GM23248 (cell line): ENCODE data around the gene PGRMC2. TPM values are rescaled to one million over a fixed set of nuclear protein-coding genes. Genes with fewer than 3 reads are reported as not detected.
"Not testable (repeated sequence)": the region's sequence is repeated elsewhere in the genome, so short reads cannot be mapped to it uniquely, and the experiment has no call there.

ENCODE experiments used
- DNase-seq: peaks from one replicate; pipeline ENCODE4 v3.0.0-alpha.2; 2015
- H2AFZ ChIP-seq: fragments of 200-600 bp; sonication (generic); 2 replicates; pipeline ENCODE4 v1.6.1; 2016; ENCODE audit warnings: antibody characterized with exemption
- H3F3A ChIP-seq: fragments of 200-600 bp; sonication (generic); 2 replicates; pipeline ENCODE4 v1.6.1; 2016; ENCODE audit warnings: mild to moderate bottlenecking, antibody characterized with exemption, mixed run types; ENCODE audit not compliant: insufficient read depth
- H3K27ac ChIP-seq: fragments of 200-600 bp; sonication (generic); 2 replicates; pipeline ENCODE4 v1.5.1; 2016; ENCODE audit warnings: mild to moderate bottlenecking
- H3K27me3 ChIP-seq: fragments of 200-600 bp; sonication (generic); replicated peaks from 2 replicates; pipeline ENCODE4 v1.6.1; 2016; ENCODE audit warnings: mild to moderate bottlenecking; ENCODE audit not compliant: insufficient read depth
- H3K36me3 ChIP-seq: fragments of 200-600 bp; sonication (generic); 2 replicates; pipeline ENCODE4 v1.6.1; 2016; ENCODE audit warnings: low read depth, mild to moderate bottlenecking
- H3K4me1 ChIP-seq: fragments of 200-600 bp; sonication (generic); 2 replicates; pipeline ENCODE4 v1.6.1; 2016; ENCODE audit warnings: mild to moderate bottlenecking; ENCODE audit not compliant: insufficient read depth
- H3K4me2 ChIP-seq: fragments of 200-600 bp; sonication (generic); one replicate; pipeline ENCODE4 v1.6.1; 2016; ENCODE audit warnings: mild to moderate bottlenecking; ENCODE audit not compliant: unreplicated experiment
- H3K4me3 ChIP-seq: fragments of 200-600 bp; sonication (generic); 2 replicates; pipeline ENCODE4 v1.5.1; 2016; ENCODE audit warnings: mild to moderate bottlenecking
- H3K79me2 ChIP-seq: fragments of 200-600 bp; sonication (generic); 2 replicates; pipeline ENCODE4 v1.6.1; 2016; ENCODE audit warnings: mild to moderate bottlenecking; ENCODE audit not compliant: insufficient read depth
- H3K9ac ChIP-seq: fragments of 200-600 bp; sonication (generic); 2 replicates; pipeline ENCODE4 v1.6.1; 2016; ENCODE audit warnings: mild to moderate bottlenecking
- H3K9me2 ChIP-seq: fragments of 200-600 bp; sonication (generic); 2 replicates; pipeline ENCODE4 v1.6.1; 2016; ENCODE audit warnings: mixed run types, mild to moderate bottlenecking, moderate library complexity; ENCODE audit not compliant: insufficient read depth
- H3K9me3 ChIP-seq: fragments of 200-600 bp; sonication (generic); one replicate; pipeline ENCODE4 v1.6.1; 2017; ENCODE audit warnings: low read depth
- H4K20me1 ChIP-seq: fragments of 200-600 bp; sonication (generic); 2 replicates; pipeline ENCODE4 v1.6.0; 2016; ENCODE audit not compliant: insufficient read depth
- EZH2 ChIP-seq: fragments of 200-600 bp; sonication (generic); IDR thresholded peaks from 2 replicates; pipeline ENCODE4 v1.6.1; 2018; ENCODE audit warnings: antibody characterized with exemption, mild to moderate bottlenecking; ENCODE audit not compliant: insufficient read depth, poor library complexity, severe bottlenecking
- EZH2phosphoT487 ChIP-seq: fragments of 200-600 bp; sonication (generic); IDR thresholded peaks from 2 replicates; pipeline ENCODE4 v1.6.1; 2018; ENCODE audit warnings: antibody characterized with exemption, moderate library complexity, mild to moderate bottlenecking, low read depth; ENCODE audit not compliant: insufficient read depth
- WGBS, 2 experiments: methylation state at CpG; one replicate each; pipeline ENCODE4 v1.1.6; 2015 to 2017; ENCODE audit warnings: low lambda C conversion rate in 2 of 2, low coverage in 1 of 2; ENCODE audit errors: missing lambda C conversion rate in 2 of 2; 5-methylcytosine and 5-hydroxymethylcytosine counted together
- in situ Hi-C: fragments of 300-500 bp; cut with MboI; formaldehyde crosslinking; loops from 2 replicates; pipeline ENCODE4 v1.15.0; 2020
- polyA plus RNA-seq: library from polyadenylated mRNA; unstranded; fragments of >200 nt; fragmentation: Nextera tagmentation; extraction: Ambion mirVana; gene quantifications from 2 replicates; pipeline ENCODE4 v1.2.1, GENCODE V29; 2016
- total RNA-seq: library from RNA; depleted of rRNA; stranded (reverse); fragments of >200 nt; shearing (Covaris generic); gene quantifications from 2 replicates; pipeline ENCODE4 v1.2.3, GENCODE V29; 2014

PGRMC2 gene
- total and polyA plus RNA-seq, 2 experiments from 2014 or later = 117 to 186 TPM

GRCh38 chr4:128247906-128248305, 39.7 kb downstream of the PGRMC2 start:
- H3K4me3 ChIP-seq = no peak overlapping the region
- H3K27ac ChIP-seq = no peak overlapping the region
- WGBS, 2 experiments = 86 to 90% methylated on average over 1 of the region's 1 CpG
- H3K9ac ChIP-seq = no peak overlapping the region
- H3K4me1 ChIP-seq = no peaks in the 10 kb centered on the region
- H3K4me2 ChIP-seq = no peak overlapping the region
- TF ChIP-seq EZH2phosphoT487 = no peak
- no peak for TF ChIP-seq EZH2
- no peaks in the 10 kb centered on the region for H3K9me2 ChIP-seq
- in situ Hi-C loops = no loop called here
- H4K20me1 ChIP-seq = no peaks in the 10 kb centered on the region
- H3F3A ChIP-seq = peaks cover 3% of the 10 kb centered on the region; the same call in 1 of the 2 replicates
- no peaks in the 10 kb centered on the region for H3K36me3 ChIP-seq
- H3K79me2 ChIP-seq = no peaks in the 10 kb centered on the region
- H2AFZ ChIP-seq = no peak overlapping the region
- no peaks in the 10 kb centered on the region for H3K9me3 ChIP-seq
- no peak for DNase-seq
- H3K27me3 ChIP-seq = no peaks in the 10 kb centered on the region

- Histone ChIP-seq H3K4me1 (peaks cover 18% of the 10 kb centered on the region), H3F3A (peaks cover 18% of the 10 kb centered on the region; the same call in 1 of the 2 replicates)
- H3K9me2 ChIP-seq, H3K9me3 ChIP-seq, H4K20me1 ChIP-seq, H3K27ac ChIP-seq, H3K9ac ChIP-seq, H2AFZ ChIP-seq, H3K36me3 ChIP-seq, H3K4me3 ChIP-seq, H3K4me2 ChIP-seq, H3K79me2 ChIP-seq, in situ Hi-C loops, H3K27me3 ChIP-seq, DNase-seq: not testable (repeated sequence)
- 79 to 91% methylated on average over 5 of the region's 5 CpGs for WGBS, 2 experiments
Observed at GRCh38 chr4:128245391-128245790, 42.2 kb downstream of the PGRMC2 start.

- Histone ChIP-seq H3K27me3 (no peaks in the 10 kb centered on the region), H2AFZ (peak overlapping the region; percentile 34; the same call in 1 of the 2 replicates), H3K4me2 (no peak overlapping the region), H3K9ac (no peak overlapping the region), H4K20me1 (no peaks in the 10 kb centered on the region), H3K4me3 (no peak overlapping the region), H3K79me2 (no peaks in the 10 kb centered on the region), H3K27ac (no peak overlapping the region), H3K36me3 (no peaks in the 10 kb centered on the region), H3F3A (peaks cover 20% of the 10 kb centered on the region; the same call in 1 of the 2 replicates), H3K9me3 (no peaks in the 10 kb centered on the region), H3K9me2 (no peaks in the 10 kb centered on the region), H3K4me1 (peaks cover 18% of the 10 kb centered on the region)
- peak; percentile 75 for DNase-seq
- 61 to 78% methylated on average over 2 of the region's 2 CpGs for WGBS, 2 experiments
- TF ChIP-seq EZH2 = no peak
- in situ Hi-C loops = no loop called here
Observed at GRCh38 chr4:128244379-128244778, 43.2 kb downstream of the PGRMC2 start.

GRCh38 chr4:128242601-128243000, 45.0 kb downstream of the PGRMC2 start:
- H3K27me3 ChIP-seq = no peaks in the 10 kb centered on the region
- no peak overlapping the region for H3K9ac ChIP-seq
- 96 to 98% methylated on average over 4 of the region's 4 CpGs for WGBS, 2 experiments
- H3K4me2 ChIP-seq = no peak overlapping the region
- H3F3A ChIP-seq = peaks cover 20% of the 10 kb centered on the region; the same call in 1 of the 2 replicates
- H3K36me3 ChIP-seq = no peaks in the 10 kb centered on the region
- H3K27ac ChIP-seq = no peak overlapping the region
- no peaks in the 10 kb centered on the region for H3K79me2 ChIP-seq
- no peak for DNase-seq
- H4K20me1 ChIP-seq = no peaks in the 10 kb centered on the region
- H2AFZ ChIP-seq = no peak overlapping the region
- peaks cover 18% of the 10 kb centered on the region for H3K4me1 ChIP-seq
- H3K9me2 ChIP-seq = no peaks in the 10 kb centered on the region
- no peaks in the 10 kb centered on the region for H3K9me3 ChIP-seq
- in situ Hi-C loops = no loop called here
- TF ChIP-seq EZH2 (no peak), EZH2phosphoT487 (no peak)
- no peak overlapping the region for H3K4me3 ChIP-seq

GRCh38 chr4:128241981-128242380, 45.6 kb downstream of the PGRMC2 start:
- Histone ChIP-seq H4K20me1 (no peaks in the 10 kb centered on the region), H3K27ac (peak overlapping the region; percentile 82), H3K4me1 (peaks cover 18% of the 10 kb centered on the region), H2AFZ (peak overlapping the region; percentile 69; the same call in 1 of the 2 replicates), H3K4me3 (no peak overlapping the region), H3F3A (peaks cover 20% of the 10 kb centered on the region; the same call in 1 of the 2 replicates), H3K79me2 (no peaks in the 10 kb centered on the region), H3K4me2 (peak overlapping the region; percentile 26), H3K36me3 (no peaks in the 10 kb centered on the region), H3K27me3 (no peaks in the 10 kb centered on the region), H3K9ac (peak overlapping the region; percentile 53; the same call in 1 of the 2 replicates), H3K9me3 (no peaks in the 10 kb centered on the region), H3K9me2 (no peaks in the 10 kb centered on the region)
- in situ Hi-C loops = no loop called here
- DNase-seq = no peak
- TF ChIP-seq EZH2 = no peak
- TF ChIP-seq EZH2phosphoT487 = no peak
- WGBS, 2 experiments = 49 to 50% methylated on average over 3 of the region's 3 CpGs
